ENCODE data around the gene FUT7. TPM values are rescaled to one million over a fixed set of nuclear protein-coding genes. Genes with fewer than 3 reads are reported as not detected.

The FUT7 gene, protein sequence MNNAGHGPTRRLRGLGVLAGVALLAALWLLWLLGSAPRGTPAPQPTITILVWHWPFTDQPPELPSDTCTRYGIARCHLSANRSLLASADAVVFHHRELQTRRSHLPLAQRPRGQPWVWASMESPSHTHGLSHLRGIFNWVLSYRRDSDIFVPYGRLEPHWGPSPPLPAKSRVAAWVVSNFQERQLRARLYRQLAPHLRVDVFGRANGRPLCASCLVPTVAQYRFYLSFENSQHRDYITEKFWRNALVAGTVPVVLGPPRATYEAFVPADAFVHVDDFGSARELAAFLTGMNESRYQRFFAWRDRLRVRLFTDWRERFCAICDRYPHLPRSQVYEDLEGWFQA
- total RNA-seq, result 0.11 TPM
- long read RNA-seq, result 0 reads

GRCh38 chr9:137031904-137032640, at the start of gene FUT7:
Gene FUT7, minus strand, starts transcription at chr9:137032088. Its CDS starts 97 bp downstream, at chr9:137031991.
- ATAC-seq (no peak), DNase-seq (ENCODE audit: missing footprints) (no peak)
- intact Hi-C loops (cut with DNase I), result no loop called here

DNA sequence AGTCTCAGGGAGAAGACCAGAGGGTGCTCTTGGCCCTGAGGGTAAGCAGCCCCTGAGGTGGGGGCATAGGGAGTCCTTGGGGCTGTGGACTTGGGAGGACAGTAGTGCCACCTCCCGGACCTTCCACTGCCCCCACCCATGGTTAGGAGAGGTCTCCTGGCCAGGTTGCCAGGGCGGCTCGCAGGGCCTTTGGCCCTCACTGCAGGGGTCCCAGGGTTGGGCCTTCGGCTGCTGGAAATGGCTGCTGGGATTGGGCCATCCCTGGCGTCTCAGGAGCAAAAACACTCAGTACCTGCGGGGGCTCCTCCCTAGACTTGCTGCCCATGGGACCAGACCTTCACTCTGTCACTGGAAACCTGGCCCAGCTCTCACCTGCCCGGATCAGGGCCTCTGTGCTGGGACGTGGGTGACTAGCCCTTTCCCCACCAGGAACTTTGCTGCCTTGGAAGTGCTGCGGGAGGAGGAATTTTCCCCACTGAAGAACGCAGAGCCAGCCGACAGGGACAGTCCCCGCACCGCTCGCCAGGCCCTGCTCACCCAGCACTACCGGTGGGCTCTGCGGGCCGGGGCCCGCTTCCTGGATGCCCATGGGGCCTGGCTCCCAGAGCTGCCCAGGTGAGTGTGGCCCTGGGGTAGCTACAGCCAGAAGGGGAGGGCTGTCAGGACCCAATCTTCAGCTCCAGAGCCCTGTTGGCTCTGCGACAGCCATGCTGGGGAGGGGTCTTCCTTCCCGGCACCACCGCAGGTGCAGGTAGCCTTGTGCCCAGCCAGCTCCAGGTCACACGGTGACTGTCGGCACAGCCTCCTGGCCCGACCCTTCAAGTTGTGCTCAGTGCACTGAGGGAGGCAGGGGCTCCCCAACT, 48.6 kb upstream of the FUT7 start:
- ATAC-seq (no peak), DNase-seq (ENCODE audit: missing footprints) (peak; percentile 64)
- intact Hi-C loops (cut with DNase I), result no loop called here

DNA sequence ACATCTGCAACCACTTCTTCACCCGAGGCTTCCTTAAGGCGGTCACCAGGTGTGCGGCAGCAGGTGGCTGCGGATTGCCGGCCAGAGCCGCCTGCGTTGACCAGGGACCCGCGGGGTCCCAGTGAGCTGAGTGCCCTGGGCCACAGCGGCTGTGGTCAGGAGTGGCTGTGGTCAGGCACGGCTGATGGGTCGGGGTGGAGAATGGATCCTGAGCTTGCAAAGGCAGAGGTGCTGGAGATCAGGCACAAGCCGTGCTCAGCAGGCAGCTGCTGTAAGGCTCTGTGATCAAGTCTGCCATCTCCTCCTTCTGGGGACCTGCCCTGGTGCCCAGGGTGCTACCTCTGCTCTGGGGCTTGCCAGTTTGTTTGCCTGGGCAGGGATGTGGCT, 47.5 kb upstream of the FUT7 start:
- peak; percentile 51 for DNase-seq (ENCODE audit: missing footprints)
- ATAC-seq, result no peak
- intact Hi-C loops (cut with DNase I), result no loop called here

- DNase-seq (ENCODE audit: missing footprints), result peak; percentile 59
- ATAC-seq, result no peak
- intact Hi-C loops (cut with DNase I), result no loop called here
Measured at GRCh38 chr9:137078701-137079400, 47.0 kb upstream of the FUT7 start.

GRCh38 chr9:137077758-137078693, 46.1 kb upstream of the FUT7 start:
- peak; percentile 71 for DNase-seq (ENCODE audit: missing footprints)
- ATAC-seq, result peak; percentile 6
- intact Hi-C loops (cut with DNase I), result no loop called here

DNA sequence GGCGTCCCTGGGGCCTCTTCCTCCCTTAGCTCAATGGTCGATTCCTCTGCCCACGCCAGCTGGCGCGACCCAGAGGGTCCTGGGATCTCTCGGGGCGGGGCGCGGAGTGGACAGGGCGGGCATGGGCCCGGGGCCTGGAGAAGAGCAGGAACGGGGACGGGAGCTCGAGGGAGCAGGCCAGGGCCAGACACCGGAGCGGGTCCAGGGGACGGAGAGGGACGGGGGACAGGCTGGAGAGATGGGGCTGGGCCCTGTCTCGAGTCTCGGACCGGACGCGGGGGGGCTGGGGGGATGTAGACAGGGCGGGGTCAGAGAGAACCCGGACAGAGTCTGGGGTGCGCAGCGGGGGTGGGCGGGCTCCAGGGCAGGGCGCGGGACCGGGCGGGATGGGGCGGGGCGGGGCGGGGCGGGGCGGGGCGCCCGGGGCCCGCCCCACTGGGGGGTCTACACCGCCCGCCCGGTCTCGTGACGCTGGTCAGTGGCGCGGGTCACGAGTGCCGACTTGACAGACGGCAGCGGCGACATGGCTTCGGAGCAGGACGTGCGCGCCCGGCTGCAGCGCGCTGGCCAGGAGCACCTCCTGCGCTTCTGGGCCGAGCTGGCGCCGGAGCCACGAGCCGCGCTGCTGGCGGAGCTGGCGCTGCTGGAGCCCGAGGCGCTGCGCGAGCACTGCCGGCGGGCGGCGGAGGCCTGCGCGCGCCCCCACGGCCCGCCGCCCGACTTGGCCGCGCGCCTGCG, 45.3 kb upstream of the FUT7 start, which contains the start of gene UAP1L1:
Gene UAP1L1, plus strand, starts transcription at position 508 of the 738 bp plus-strand sequence. Its CDS starts 16 bp downstream, at position 524.
- ATAC-seq (peak; percentile 83), DNase-seq (ENCODE audit: missing footprints) (peak; percentile 91)
- intact Hi-C loops (cut with DNase I), result no loop called here

DNA sequence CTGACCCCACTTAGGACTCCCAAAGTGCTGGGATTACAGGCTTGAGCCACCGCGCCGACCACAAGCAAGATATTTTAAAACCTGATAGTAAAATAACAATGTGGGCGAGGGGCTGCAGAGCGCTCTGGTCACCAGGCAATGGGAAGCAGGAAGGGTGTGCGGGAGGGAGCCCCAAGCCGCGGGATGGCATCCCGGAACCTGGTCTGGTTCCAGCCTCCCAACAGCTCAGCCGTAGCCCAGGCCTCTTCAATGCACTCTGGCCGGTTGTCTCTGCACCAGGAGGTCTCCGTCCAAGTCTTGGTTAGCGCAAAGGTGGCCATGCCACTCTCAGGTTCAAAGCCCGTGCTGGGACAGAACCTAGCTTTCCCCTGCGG, 44.7 kb upstream of the FUT7 start:
- ATAC-seq (peak; percentile 11), DNase-seq (ENCODE audit: missing footprints) (peak; percentile 58)
- intact Hi-C loops (cut with DNase I), result no loop called here

- ATAC-seq (no peak), DNase-seq (ENCODE audit: missing footprints) (no peak)
Measured at GRCh38 chr9:137075275-137075775, 43.4 kb upstream of the FUT7 start.

GRCh38 chr9:137074657-137075274, 42.9 kb upstream of the FUT7 start:
- intact Hi-C loops (cut with DNase I), result no loop called here
- ATAC-seq (no peak), DNase-seq (ENCODE audit: missing footprints) (peak; percentile 45)

More at GRCh38 chr9:137075275-137075775, 43.4 kb upstream of the FUT7 start:
- intact Hi-C loops (cut with DNase I), result no loop called here

DNA sequence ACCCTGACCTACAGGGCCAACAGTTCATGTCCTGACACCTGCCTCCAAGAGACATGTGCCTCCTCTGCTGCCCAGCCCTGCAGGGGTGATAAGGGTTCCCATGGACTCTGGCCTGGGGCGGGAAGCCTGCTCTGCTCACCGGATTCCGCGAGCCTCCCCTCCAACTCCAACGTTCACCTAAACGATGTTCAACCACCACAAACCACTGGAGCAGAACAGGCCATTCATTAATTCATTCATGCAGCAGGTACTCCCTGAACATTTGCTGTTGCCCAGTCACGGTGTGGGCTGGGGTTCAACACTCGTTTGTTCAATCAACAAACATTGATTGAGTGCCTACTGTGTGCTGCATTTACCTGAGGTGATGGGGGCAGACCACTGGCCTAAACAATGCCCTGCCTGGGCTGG, 42.1 kb upstream of the FUT7 start:
- ATAC-seq, result no peak
- no peak for DNase-seq (ENCODE audit: missing footprints)
- intact Hi-C loops (cut with DNase I), result no loop called here

DNA sequence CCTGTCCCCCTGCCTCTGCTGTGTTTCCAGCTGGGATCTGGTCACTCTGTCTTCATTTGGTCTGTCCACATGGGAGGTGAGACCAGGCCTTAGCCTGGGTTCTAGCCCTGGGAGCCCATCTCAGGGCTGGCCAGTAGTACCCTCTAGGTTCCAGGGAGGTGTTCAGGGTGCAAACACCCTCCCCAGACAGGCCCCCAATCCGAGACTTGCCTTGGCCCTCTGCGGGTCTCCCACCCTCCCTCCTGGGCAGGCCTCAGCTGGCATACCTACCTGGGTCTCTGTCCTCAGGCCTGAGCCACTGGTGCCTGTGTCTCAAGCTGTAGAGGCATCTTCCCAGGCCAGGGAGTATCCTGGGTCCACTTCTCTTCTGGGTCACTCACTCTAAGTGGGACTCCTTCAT, 39.4 kb upstream of the FUT7 start:
- DNase-seq (ENCODE audit: missing footprints) (peak; percentile 28), ATAC-seq (no peak)
- intact Hi-C loops (cut with DNase I), result no loop called here

DNA sequence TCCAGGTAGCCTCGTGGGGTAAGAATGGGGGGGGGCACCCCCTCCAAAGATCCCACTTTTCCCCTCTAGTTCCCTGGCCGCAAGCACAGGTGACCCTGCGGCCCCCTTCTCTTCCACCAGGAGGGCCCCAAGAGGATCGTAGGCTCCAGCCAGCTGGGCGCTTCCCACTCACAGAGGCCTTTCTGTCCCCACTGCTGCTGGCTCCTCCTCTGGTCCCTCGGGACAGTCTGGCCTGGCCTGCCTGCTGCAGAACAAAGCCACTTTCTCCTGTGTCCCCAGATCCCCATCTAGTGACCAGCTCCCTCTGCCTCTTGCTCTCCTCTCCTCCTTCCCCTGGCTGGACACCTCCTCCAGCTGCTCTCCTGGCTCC, 39.0 kb upstream of the FUT7 start:
- ATAC-seq, result peak; percentile 41
- intact Hi-C loops (cut with DNase I), result no loop called here
- DNase-seq (ENCODE audit: missing footprints), result peak; percentile 82

- intact Hi-C loops (cut with DNase I), result no loop called here
- DNase-seq (ENCODE audit: missing footprints) (peak; percentile 95), ATAC-seq (peak; percentile 95)
Measured at GRCh38 chr9:137070201-137070905, 38.5 kb upstream of the FUT7 start, which contains the start of gene SAPCD2. Gene SAPCD2, minus strand, starts transcription at chr9:137070557. Its CDS starts 97 bp downstream, at chr9:137070460.

DNA sequence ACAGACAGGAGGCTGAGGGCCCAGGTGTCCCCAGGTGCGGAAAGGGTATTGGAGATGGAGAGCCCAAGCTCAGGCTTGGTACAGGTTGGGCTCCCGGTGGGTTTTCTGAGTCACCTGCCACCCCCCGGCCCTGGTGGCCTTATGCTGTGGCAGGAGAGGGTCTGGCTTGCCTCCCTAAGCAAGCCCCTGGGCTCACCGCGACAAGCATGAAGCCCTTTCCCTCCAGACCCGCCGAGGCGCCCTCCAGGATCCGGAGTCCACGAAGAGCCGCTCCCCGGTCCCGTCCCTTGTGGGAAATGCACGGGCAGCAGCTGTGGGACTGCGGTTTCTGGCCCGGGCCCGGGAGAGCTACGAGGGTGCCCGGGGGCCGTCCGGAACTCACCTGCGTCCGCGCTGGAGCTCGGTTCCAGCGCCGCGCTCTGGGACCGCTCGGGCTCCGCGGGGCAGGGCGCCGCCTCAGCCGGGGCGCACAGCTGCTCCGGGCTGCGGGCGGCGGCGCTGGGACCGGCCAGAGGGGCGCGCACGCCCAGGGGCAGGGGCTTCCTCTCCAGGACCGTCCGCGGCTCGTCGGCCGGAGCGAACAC, 37.7 kb upstream of the FUT7 start:
- intact Hi-C loops (cut with DNase I), result loop anchor here (10.0 kb wide), 1 partner anchor 285 kb away; no protein-coding TSS in a partner anchor
- DNase-seq (ENCODE audit: missing footprints), result peak; percentile 47
- no peak for ATAC-seq
